HUDEP-2 (cell line): ENCODE data around the gene INO80E.

Source experiments
- DNase-seq, 76 experiments: peaks; one replicate each; lab custom pipeline; 2025; ENCODE audit not compliant: unreplicated experiment in 76 of 76; lab: John Stamatoyannopoulos, UW

The INO80E gene

GRCh38 chr16:29991571-29991904 lies 4.5 kb upstream of the INO80E start:
- no peak for DNase-seq

GRCh38 chr16:29992344-29992967 lies 3.6 kb upstream of the INO80E start:
- peak in 32 of 76 experiments; percentile 6 to 72 (median 36) for DNase-seq

GRCh38 chr16:29993191-29993902 lies 2.7 kb upstream of the INO80E start:
- no peak for DNase-seq

- DNase-seq, result no peak
Measured at GRCh38 chr16:29993903-29994599, 2.0 kb upstream of the INO80E start.

- peak in 46 of 76 experiments; percentile 12 to 74 (median 57) for DNase-seq
Measured at GRCh38 chr16:29994600-29995323, 1.3 kb upstream of the INO80E start.

GRCh38 chr16:29995324-29995910 lies 624 bp upstream of the INO80E start, which contains the start of gene HIRIP3:
TSS of gene HIRIP3 (minus strand) at chr16:29995617. CDS start at chr16:29995605, 12 bp downstream.
- DNase-seq, result peak in 73 of 76 experiments; percentile 22 to 92 (median 76)

- peak in 1 of 76 experiments; percentile 4 for DNase-seq
Measured at GRCh38 chr16:29996766-29997250, 767 bp downstream of the INO80E start.

GRCh38 chr16:29999605-30000004 lies 3.6 kb downstream of the INO80E start:
- DNase-seq, result no peak

- DNase-seq, result no peak
Measured at GRCh38 chr16:30000735-30001631, 4.9 kb downstream of the INO80E start.

GRCh38 chr16:30002614-30003346 lies 6.7 kb downstream of the INO80E start:
- DNase-seq, result no peak

GRCh38 chr16:30003670-30004423 lies 7.8 kb downstream of the INO80E start:
- DNase-seq, result no peak

GRCh38 chr16:30004424-30004776 lies 8.4 kb downstream of the INO80E start:
- DNase-seq, result peak in 1 of 76 experiments; percentile 6

GRCh38 chr16:30004811-30005242 lies 8.8 kb downstream of the INO80E start:
- no peak for DNase-seq

- peak in 31 of 76 experiments; percentile 7 to 39 (median 24) for DNase-seq
Measured at GRCh38 chr16:30005341-30006094, 9.5 kb downstream of the INO80E start.

GRCh38 chr16:30006095-30006473 lies 10.0 kb downstream of the INO80E start:
- DNase-seq, result no peak

- DNase-seq, result no peak
Measured at GRCh38 chr16:30006659-30007377, 10.8 kb downstream of the INO80E start.
